HepG2 (cell line): ENCODE measurements around the gene CDKN1A. TPM values are rescaled to one million over a fixed set of nuclear protein-coding genes. Genes with fewer than 3 reads are reported as not detected.

Experiments
- GABPB1 ChIP-seq: IDR thresholded peaks from 2 replicates; pipeline ENCODE4 v1.6.1; 2016; ENCODE audit warnings: mild to moderate bottlenecking, missing genetic modification reagents, moderate library complexity, missing compliant biosample characterization
- polyA plus RNA-seq, 8 experiments: library from polyadenylated mRNA; depleted of rRNA in 3 of 8; stranded (reverse) in 7 of 8; unstranded in 1 of 8; fragments of >200 nt; fragmentation: Illumina TruSeq in 4 of 8; extraction: Trizol in 4 of 8; gene quantifications; 2 replicates each; pipeline versions ENCODE4 v1.2.1 to v1.2.3, GENCODE V29; 2011 to 2016; ENCODE audit warnings: low read depth in 4 of 8, missing spikeins in 1 of 8, mixed read lengths in 1 of 8; ENCODE audit not compliant: insufficient read depth in 1 of 8
- total RNA-seq, 5 experiments: library from RNA; depleted of rRNA; stranded (reverse); fragments of >200 nt; fragmentation: Illumina TruSeq; extraction: Trizol; gene quantifications; 2 replicates each; pipeline ENCODE4 v1.2.3, GENCODE V29; 2016; ENCODE audit warnings: low read depth in 1 of 5
- TF ChIP-seq, protein P1 (sequence below): sonication (generic); formaldehyde crosslinking; IDR thresholded peaks from 2 replicates; pipeline ENCODE4 v1.8.1; 2022; ENCODE audit warnings: low read depth, mild to moderate bottlenecking, missing genetic modification reagents
- TF ChIP-seq, protein P2 (sequence below): IDR thresholded peaks from 2 replicates; pipeline ENCODE4 v1.4.0; 2020; ENCODE audit warnings: mild to moderate bottlenecking, missing genetic modification reagents

Gene CDKN1A
- total and polyA plus RNA-seq, 2 of the 13 experiments (the other 11 are each of a cell fraction or from before 2014, with no cell fraction given), result 60.7 to 92.1 TPM

DNA sequence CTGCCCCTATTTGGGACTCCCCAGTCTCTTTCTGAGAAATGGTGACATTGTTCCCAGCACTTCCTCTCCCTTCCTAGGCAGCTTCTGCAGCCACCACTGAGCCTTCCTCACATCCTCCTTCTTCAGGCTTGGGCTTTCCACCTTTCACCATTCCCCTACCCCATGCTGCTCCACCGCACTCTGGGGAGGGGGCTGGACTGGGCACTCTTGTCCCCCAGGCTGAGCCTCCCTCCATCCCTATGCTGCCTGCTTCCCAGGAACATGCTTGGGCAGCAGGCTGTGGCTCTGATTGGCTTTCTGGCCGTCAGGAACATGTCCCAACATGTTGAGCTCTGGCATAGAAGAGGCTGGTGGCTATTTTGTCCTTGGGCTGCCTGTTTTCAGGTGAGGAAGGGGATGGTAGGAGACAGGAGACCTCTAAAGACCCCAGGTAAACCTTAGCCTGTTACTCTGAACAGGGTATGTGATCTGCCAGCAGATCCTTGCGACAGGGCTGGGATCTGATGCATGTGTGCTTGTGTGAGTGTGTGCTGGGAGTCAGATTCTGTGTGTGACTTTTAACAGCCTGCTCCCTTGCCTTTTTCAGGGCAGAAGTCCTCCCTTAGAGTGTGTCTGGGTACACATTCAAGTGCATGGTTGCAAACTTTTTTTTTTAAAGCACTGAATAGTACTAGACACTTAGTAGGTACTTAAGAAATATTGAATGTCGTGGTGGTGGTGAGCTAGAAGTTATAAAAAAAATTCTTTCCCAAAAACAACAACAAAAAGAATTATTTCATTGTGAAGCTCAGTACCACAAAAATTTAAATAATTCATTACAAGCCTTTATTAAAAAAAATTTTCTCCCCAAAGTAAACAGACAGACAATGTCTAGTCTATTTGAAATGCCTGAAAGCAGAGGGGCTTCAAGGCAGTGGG is 2.1 kb upstream of the CDKN1A start (continued):
- TF ChIP-seq, protein P1, sequence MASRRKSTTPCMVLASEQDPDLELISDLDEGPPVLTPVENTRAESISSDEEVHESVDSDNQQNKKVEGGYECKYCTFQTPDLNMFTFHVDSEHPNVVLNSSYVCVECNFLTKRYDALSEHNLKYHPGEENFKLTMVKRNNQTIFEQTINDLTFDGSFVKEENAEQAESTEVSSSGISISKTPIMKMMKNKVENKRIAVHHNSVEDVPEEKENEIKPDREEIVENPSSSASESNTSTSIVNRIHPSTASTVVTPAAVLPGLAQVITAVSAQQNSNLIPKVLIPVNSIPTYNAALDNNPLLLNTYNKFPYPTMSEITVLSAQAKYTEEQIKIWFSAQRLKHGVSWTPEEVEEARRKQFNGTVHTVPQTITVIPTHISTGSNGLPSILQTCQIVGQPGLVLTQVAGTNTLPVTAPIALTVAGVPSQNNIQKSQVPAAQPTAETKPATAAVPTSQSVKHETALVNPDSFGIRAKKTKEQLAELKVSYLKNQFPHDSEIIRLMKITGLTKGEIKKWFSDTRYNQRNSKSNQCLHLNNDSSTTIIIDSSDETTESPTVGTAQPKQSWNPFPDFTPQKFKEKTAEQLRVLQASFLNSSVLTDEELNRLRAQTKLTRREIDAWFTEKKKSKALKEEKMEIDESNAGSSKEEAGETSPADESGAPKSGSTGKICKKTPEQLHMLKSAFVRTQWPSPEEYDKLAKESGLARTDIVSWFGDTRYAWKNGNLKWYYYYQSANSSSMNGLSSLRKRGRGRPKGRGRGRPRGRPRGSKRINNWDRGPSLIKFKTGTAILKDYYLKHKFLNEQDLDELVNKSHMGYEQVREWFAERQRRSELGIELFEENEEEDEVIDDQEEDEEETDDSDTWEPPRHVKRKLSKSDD, result 0 out of 2 replicates have a peak, but pooled peaks have one; percentile 24
- TF ChIP-seq, protein P2, sequence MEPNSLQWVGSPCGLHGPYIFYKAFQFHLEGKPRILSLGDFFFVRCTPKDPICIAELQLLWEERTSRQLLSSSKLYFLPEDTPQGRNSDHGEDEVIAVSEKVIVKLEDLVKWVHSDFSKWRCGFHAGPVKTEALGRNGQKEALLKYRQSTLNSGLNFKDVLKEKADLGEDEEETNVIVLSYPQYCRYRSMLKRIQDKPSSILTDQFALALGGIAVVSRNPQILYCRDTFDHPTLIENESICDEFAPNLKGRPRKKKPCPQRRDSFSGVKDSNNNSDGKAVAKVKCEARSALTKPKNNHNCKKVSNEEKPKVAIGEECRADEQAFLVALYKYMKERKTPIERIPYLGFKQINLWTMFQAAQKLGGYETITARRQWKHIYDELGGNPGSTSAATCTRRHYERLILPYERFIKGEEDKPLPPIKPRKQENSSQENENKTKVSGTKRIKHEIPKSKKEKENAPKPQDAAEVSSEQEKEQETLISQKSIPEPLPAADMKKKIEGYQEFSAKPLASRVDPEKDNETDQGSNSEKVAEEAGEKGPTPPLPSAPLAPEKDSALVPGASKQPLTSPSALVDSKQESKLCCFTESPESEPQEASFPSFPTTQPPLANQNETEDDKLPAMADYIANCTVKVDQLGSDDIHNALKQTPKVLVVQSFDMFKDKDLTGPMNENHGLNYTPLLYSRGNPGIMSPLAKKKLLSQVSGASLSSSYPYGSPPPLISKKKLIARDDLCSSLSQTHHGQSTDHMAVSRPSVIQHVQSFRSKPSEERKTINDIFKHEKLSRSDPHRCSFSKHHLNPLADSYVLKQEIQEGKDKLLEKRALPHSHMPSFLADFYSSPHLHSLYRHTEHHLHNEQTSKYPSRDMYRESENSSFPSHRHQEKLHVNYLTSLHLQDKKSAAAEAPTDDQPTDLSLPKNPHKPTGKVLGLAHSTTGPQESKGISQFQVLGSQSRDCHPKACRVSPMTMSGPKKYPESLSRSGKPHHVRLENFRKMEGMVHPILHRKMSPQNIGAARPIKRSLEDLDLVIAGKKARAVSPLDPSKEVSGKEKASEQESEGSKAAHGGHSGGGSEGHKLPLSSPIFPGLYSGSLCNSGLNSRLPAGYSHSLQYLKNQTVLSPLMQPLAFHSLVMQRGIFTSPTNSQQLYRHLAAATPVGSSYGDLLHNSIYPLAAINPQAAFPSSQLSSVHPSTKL (CRISPR knock-in tag), result peak; percentile 46; the same call in 1 of the 2 replicates
- peak; percentile 59 for TF ChIP-seq GABPB1 (CRISPR knock-in tag)
- TF ChIP-seq, all 625 proteins: peak for 163
